Liver (tissue), 3 donors: ENCODE data around the gene TBL1Y.

Source experiments
- CTCF ChIP-seq: fragments of 150-350 bp; IDR thresholded peaks from 2 replicates; pipeline ENCODE4 v1.5.1; 2017; ENCODE audit warnings: improper control_type of control experiment, low read depth, low read length; ENCODE audit not compliant: missing input control
- EGR1 ChIP-seq, 2 donors: IDR thresholded peaks; 2 replicates each; pipeline ENCODE4 v1.6.1; 2016 to 2018; ENCODE audit warnings: antibody characterized with exemption in 2 of 2, low read depth in 2 of 2
- GABPA ChIP-seq, 2 donors: IDR thresholded peaks in 1 of 2; conservative IDR thresholded peaks in 1 of 2; 2 replicates each; pipeline ENCODE4 v1.6.1; 2016; ENCODE audit warnings: antibody characterized with exemption in 2 of 2, mild to moderate bottlenecking in 1 of 2, moderate library complexity in 1 of 2
- JUND ChIP-seq, 2 donors: IDR thresholded peaks; 2 replicates each; pipeline ENCODE4 v1.6.1; 2016; ENCODE audit warnings: antibody characterized with exemption in 2 of 2
- NR2F2 ChIP-seq: IDR thresholded peaks from 2 replicates; pipeline ENCODE4 v1.6.1; 2016; ENCODE audit warnings: antibody characterized with exemption
- RAD21 ChIP-seq, 2 donors: IDR thresholded peaks; 2 replicates each; pipeline ENCODE4 v1.6.1; 2016; ENCODE audit warnings: antibody characterized with exemption in 2 of 2, mild to moderate bottlenecking in 2 of 2
- TF ChIP-seq, protein P1 (sequence below): IDR thresholded peaks from 2 replicates; pipeline ENCODE4 v1.6.1; 2016; ENCODE audit warnings: antibody characterized with exemption
- TF ChIP-seq, protein P2 (sequence below): IDR thresholded peaks from 2 replicates; pipeline ENCODE4 v1.6.1; 2016; ENCODE audit warnings: antibody characterized with exemption
- donor health status: healthy.
- donor health status: healthy.

DNA sequence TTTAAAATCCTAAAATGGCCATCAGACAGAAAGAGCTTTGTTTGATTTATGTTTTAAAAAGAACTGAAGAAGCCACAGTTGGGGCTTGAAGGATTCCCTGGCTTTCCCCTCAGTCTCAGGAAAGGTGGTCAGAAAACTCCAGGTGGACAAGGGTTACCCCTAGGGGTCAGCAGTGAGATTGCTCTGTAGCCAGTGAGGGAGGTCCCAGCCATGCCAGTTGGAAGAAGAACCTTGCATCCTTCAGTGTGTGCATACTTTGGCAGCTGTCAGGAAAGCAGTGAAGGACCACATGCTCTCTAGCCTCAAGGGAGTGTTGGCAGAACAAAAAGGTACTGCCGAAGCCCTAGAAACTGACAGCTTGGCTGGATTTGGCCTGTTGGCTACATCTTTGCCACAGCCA lies 182.3 kb downstream of the TBL1Y start:
- no peak for TF ChIP-seq CTCF
- no peak for TF ChIP-seq RAD21 (IDR thresholded peaks at IDR 0.05)
- no peak for TF ChIP-seq JUND (IDR thresholded peaks at IDR 0.05)
- TF ChIP-seq, protein P1, sequence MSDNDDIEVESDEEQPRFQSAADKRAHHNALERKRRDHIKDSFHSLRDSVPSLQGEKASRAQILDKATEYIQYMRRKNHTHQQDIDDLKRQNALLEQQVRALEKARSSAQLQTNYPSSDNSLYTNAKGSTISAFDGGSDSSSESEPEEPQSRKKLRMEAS: no peak
- no peak for TF ChIP-seq NR2F2
- no peak for TF ChIP-seq EGR1 (IDR thresholded peaks at IDR 0.05; ENCODE audit: low read depth in 2 of 2)
- TF ChIP-seq, protein P2, sequence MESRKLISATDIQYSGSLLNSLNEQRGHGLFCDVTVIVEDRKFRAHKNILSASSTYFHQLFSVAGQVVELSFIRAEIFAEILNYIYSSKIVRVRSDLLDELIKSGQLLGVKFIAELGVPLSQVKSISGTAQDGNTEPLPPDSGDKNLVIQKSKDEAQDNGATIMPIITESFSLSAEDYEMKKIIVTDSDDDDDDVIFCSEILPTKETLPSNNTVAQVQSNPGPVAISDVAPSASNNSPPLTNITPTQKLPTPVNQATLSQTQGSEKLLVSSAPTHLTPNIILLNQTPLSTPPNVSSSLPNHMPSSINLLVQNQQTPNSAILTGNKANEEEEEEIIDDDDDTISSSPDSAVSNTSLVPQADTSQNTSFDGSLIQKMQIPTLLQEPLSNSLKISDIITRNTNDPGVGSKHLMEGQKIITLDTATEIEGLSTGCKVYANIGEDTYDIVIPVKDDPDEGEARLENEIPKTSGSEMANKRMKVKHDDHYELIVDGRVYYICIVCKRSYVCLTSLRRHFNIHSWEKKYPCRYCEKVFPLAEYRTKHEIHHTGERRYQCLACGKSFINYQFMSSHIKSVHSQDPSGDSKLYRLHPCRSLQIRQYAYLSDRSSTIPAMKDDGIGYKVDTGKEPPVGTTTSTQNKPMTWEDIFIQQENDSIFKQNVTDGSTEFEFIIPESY: no peak
- no peak for TF ChIP-seq GABPA (IDR thresholded peaks at IDR 0.05 in 1 of 2, conservative IDR thresholded peaks at IDR 0.05 in 1 of 2)
